Sigmoid colon (tissue), 4 donors: Measurements from ENCODE around the gene C17orf67.

Experiments used
- EP300 ChIP-seq, 4 donors: sonication (generic); formaldehyde crosslinking; IDR thresholded peaks; one replicate each; pipeline ENCODE4 v1.6.1; 2017; ENCODE audit warnings: antibody characterized with exemption in 4 of 4
- POLR2AphosphoS5 ChIP-seq, 4 donors: sonication (generic); formaldehyde crosslinking; IDR thresholded peaks; one replicate each; pipeline ENCODE4 v1.6.1; 2017; ENCODE audit warnings: antibody characterized with exemption in 4 of 4
- TF ChIP-seq, protein P1 (sequence below), 4 experiments: fragments of 450-650 bp in 3 of 4; fragments of 200-600 bp in 1 of 4; IDR thresholded peaks; one replicate each; pipeline ENCODE4 v1.5.1; 2016 to 2019; ENCODE audit warnings: antibody characterized with exemption in 4 of 4, mild to moderate bottlenecking in 3 of 4, moderate library complexity in 2 of 4

DNA sequence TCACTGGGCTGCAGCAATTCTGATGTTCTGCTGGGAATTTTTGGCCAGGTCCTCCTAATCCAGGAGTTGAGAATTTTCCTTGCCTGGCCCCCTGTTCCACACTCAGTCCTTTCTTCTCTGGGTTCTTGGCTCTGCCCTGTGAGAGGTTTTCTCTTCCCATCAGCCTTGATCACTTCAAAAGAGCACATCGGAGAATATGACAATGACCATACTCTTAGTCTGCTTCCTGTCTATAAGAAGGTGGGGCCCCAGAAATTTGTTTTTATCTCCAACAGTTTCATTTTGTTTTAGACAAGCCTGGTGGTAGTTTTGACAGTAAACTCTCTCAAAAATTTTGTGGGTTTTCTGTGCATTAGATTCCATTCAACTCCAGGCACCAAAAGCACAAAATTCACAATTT, 70.7 kb downstream of the C17orf67 start:
- TF ChIP-seq POLR2AphosphoS5 (IDR thresholded peaks at IDR 0.05): no peak
- TF ChIP-seq, protein P1, sequence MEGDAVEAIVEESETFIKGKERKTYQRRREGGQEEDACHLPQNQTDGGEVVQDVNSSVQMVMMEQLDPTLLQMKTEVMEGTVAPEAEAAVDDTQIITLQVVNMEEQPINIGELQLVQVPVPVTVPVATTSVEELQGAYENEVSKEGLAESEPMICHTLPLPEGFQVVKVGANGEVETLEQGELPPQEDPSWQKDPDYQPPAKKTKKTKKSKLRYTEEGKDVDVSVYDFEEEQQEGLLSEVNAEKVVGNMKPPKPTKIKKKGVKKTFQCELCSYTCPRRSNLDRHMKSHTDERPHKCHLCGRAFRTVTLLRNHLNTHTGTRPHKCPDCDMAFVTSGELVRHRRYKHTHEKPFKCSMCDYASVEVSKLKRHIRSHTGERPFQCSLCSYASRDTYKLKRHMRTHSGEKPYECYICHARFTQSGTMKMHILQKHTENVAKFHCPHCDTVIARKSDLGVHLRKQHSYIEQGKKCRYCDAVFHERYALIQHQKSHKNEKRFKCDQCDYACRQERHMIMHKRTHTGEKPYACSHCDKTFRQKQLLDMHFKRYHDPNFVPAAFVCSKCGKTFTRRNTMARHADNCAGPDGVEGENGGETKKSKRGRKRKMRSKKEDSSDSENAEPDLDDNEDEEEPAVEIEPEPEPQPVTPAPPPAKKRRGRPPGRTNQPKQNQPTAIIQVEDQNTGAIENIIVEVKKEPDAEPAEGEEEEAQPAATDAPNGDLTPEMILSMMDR (IDR thresholded peaks at IDR 0.05): no peak
- no peak for TF ChIP-seq EP300 (IDR thresholded peaks at IDR 0.05)
